WI38 (cell line): ENCODE data around the gene RALGDS.

Experiments used
- H3K4me3 ChIP-seq: 2 replicates; pipeline ENCODE4 v1.5.1; 2011; ENCODE audit warnings: low read depth, mild to moderate bottlenecking, control low read depth, low read length
- CTCF ChIP-seq: IDR thresholded peaks from 2 replicates; pipeline ENCODE4 v1.5.1; 2012; ENCODE audit warnings: low read depth, mild to moderate bottlenecking, control low read depth, low read length

RALGDS gene

GRCh38 chr9:133139246-133140173 lies 18.5 kb upstream of the RALGDS start:
- no peak overlapping the region for H3K4me3 ChIP-seq
- no peak for TF ChIP-seq CTCF

- H3K4me3 ChIP-seq, result no peak overlapping the region
- no peak for TF ChIP-seq CTCF
Measured at GRCh38 chr9:133137451-133138231, 16.6 kb upstream of the RALGDS start.

GRCh38 chr9:133135146-133135745 lies 14.2 kb upstream of the RALGDS start:
- no peak for TF ChIP-seq CTCF
- H3K4me3 ChIP-seq, result no peak overlapping the region

- 0 out of 2 replicates have a peak overlapping the region, but pooled peaks have one; percentile 5 for H3K4me3 ChIP-seq
- no peak for TF ChIP-seq CTCF
Measured at GRCh38 chr9:133134388-133135145, 13.5 kb upstream of the RALGDS start.

- 0 out of 2 replicates have a peak overlapping the region, but pooled peaks have one; percentile 5 for H3K4me3 ChIP-seq
- TF ChIP-seq CTCF, result no peak
Measured at GRCh38 chr9:133133681-133134387, 12.8 kb upstream of the RALGDS start.

- no peak for TF ChIP-seq CTCF
Measured at GRCh38 chr9:133132174-133132573, 11.1 kb upstream of the RALGDS start.

More at GRCh38 chr9:133132174-133132573, 11.1 kb upstream of the RALGDS start:
- H3K4me3 ChIP-seq, result no peak overlapping the region
